HepG2 (cell line): ENCODE measurements around the gene SSC4D. TPM values are rescaled to one million over a fixed set of nuclear protein-coding genes. Genes with fewer than 3 reads are reported as not detected.

ENCODE experiments used
- CBX2 ChIP-seq, 2 experiments: fragments of 200-600 bp in 1 of 2; sonication (generic); formaldehyde crosslinking in 1 of 2; IDR thresholded peaks; 2 replicates each; pipeline versions ENCODE4 v1.7.0 to v1.8.1; 2018 to 2022; ENCODE audit warnings: low read depth in 2 of 2, low read length in 1 of 2, mild to moderate bottlenecking in 1 of 2, missing genetic modification reagents in 1 of 2
- CEBPB ChIP-seq: IDR thresholded peaks from 2 replicates; pipeline ENCODE4 v1.6.1; 2011; ENCODE audit warnings: low read depth, low read length, improper control_type of control experiment, borderline replicate concordance
- FOXK2 ChIP-seq: fragments of 450-650 bp; IDR thresholded peaks from 2 replicates; pipeline ENCODE4 v1.6.1; 2016
- GABPA ChIP-seq, 2 experiments: IDR thresholded peaks; 2 replicates each; pipeline ENCODE4 v1.6.1; 2011 to 2016; ENCODE audit warnings: low read depth in 2 of 2, low read length in 1 of 2, missing biosample characterization in 1 of 2, missing genetic modification characterization in 1 of 2
- GATAD1 ChIP-seq: IDR thresholded peaks from 2 replicates; pipeline ENCODE4 v1.6.1; 2016; ENCODE audit warnings: missing genetic modification reagents, missing compliant biosample characterization
- GLI4 ChIP-seq: sonication (generic); formaldehyde crosslinking; IDR thresholded peaks from 2 replicates; pipeline ENCODE4 v1.5.1; 2020; ENCODE audit warnings: missing genetic modification reagents, mild to moderate bottlenecking, moderate library complexity, borderline replicate concordance
- GPN1 ChIP-seq: sonication (generic); formaldehyde crosslinking; IDR thresholded peaks from 2 replicates; pipeline ENCODE4 v1.5.1; 2020; ENCODE audit warnings: missing genetic modification reagents, borderline replicate concordance
- HDAC2 ChIP-seq: sonication (generic); formaldehyde crosslinking; IDR thresholded peaks from 2 replicates; pipeline ENCODE4 v1.4.0; 2020; ENCODE audit warnings: missing genetic modification reagents
- KLF16 ChIP-seq, 2 experiments: sonication (generic) in 1 of 2; formaldehyde crosslinking in 1 of 2; IDR thresholded peaks; 2 replicates each; pipeline versions ENCODE4 v1.6.1 to v1.8.0; 2016 to 2023; ENCODE audit warnings: missing genetic modification reagents in 2 of 2, missing compliant biosample characterization in 1 of 2
- POGZ ChIP-seq: sonication (generic); formaldehyde crosslinking; IDR thresholded peaks from 2 replicates; pipeline ENCODE4 v1.4.0; 2020; ENCODE audit warnings: mild to moderate bottlenecking, missing genetic modification reagents
- RCOR2 ChIP-seq: IDR thresholded peaks from 2 replicates; pipeline ENCODE4 v1.6.1; 2016; ENCODE audit warnings: missing biosample characterization, missing genetic modification reagents
- SMAD9 ChIP-seq: sonication (generic); formaldehyde crosslinking; IDR thresholded peaks from 2 replicates; pipeline ENCODE4 v1.5.1; 2020; ENCODE audit warnings: mild to moderate bottlenecking, missing genetic modification reagents
- SMARCC2 ChIP-seq: fragments of 450-650 bp; IDR thresholded peaks from 2 replicates; pipeline ENCODE4 v1.6.1; 2017; ENCODE audit warnings: antibody characterized with exemption, mild to moderate bottlenecking
- SOX13 ChIP-seq, 3 experiments: fragments of 450-650 bp in 1 of 3; sonication (generic) in 1 of 3; formaldehyde crosslinking in 1 of 3; IDR thresholded peaks in 2 of 3; conservative IDR thresholded peaks in 1 of 3; 2 replicates each; pipeline versions ENCODE4 v1.5.0 to v1.6.1; 2016 to 2020; ENCODE audit warnings: antibody characterized with exemption in 1 of 3, mild to moderate bottlenecking in 1 of 3, missing compliant biosample characterization in 1 of 3, missing genetic modification reagents in 1 of 3, moderate library complexity in 1 of 3
- TCF12 ChIP-seq, 2 experiments: fragments of 450-650 bp in 1 of 2; sonication (generic) in 1 of 2; formaldehyde crosslinking in 1 of 2; IDR thresholded peaks; 2 replicates each; pipeline versions ENCODE4 v1.6.1 to v1.8.0; 2017 to 2022; ENCODE audit warnings: antibody characterized with exemption in 1 of 2, mild to moderate bottlenecking in 1 of 2, missing genetic modification reagents in 1 of 2, moderate library complexity in 1 of 2
- THAP11 ChIP-seq: IDR thresholded peaks from 2 replicates; pipeline ENCODE4 v1.6.1; 2016; ENCODE audit warnings: missing biosample characterization, missing genetic modification reagents
- ZBTB21 ChIP-seq: sonication (generic); formaldehyde crosslinking; IDR thresholded peaks from 2 replicates; pipeline ENCODE4 v1.4.0; 2020; ENCODE audit warnings: missing genetic modification reagents
- ZBTB26 ChIP-seq: IDR thresholded peaks from 2 replicates; pipeline ENCODE4 v1.6.1; 2016; ENCODE audit warnings: missing compliant biosample characterization, missing genetic modification reagents, borderline replicate concordance
- ZMYM2 ChIP-seq: sonication (generic); formaldehyde crosslinking; IDR thresholded peaks from 2 replicates; pipeline ENCODE4 v1.8.0; 2022; ENCODE audit warnings: mild to moderate bottlenecking, missing genetic modification reagents
- ZNF317 ChIP-seq: sonication (generic); formaldehyde crosslinking; IDR thresholded peaks from 2 replicates; pipeline ENCODE4 v1.5.0; 2020; ENCODE audit warnings: mild to moderate bottlenecking, missing genetic modification reagents
- ZNF670 ChIP-seq: sonication (generic); formaldehyde crosslinking; IDR thresholded peaks from 2 replicates; pipeline ENCODE4 v1.8.0; 2022; ENCODE audit warnings: mild to moderate bottlenecking, missing genetic modification reagents, borderline replicate concordance
- ZNF746 ChIP-seq: sonication (generic); formaldehyde crosslinking; IDR thresholded peaks from 2 replicates; pipeline ENCODE4 v1.8.0; 2022; ENCODE audit warnings: mild to moderate bottlenecking, missing genetic modification reagents
- ZNF816 ChIP-seq: sonication (generic); formaldehyde crosslinking; IDR thresholded peaks from 2 replicates; pipeline ENCODE4 v1.8.0; 2022; ENCODE audit warnings: missing genetic modification reagents, mild to moderate bottlenecking, borderline replicate concordance
- ZNF841 ChIP-seq: sonication (generic); formaldehyde crosslinking; IDR thresholded peaks from 2 replicates; pipeline ENCODE4 v1.8.1; 2023; ENCODE audit warnings: missing genetic modification reagents, borderline replicate concordance
- ZSCAN12 ChIP-seq: sonication (generic); formaldehyde crosslinking; IDR thresholded peaks from 2 replicates; pipeline ENCODE4 v1.9.0; 2021; ENCODE audit warnings: mild to moderate bottlenecking, missing genetic modification reagents
- polyA plus RNA-seq, 8 experiments: library from polyadenylated mRNA; depleted of rRNA in 3 of 8; stranded (reverse) in 7 of 8; unstranded in 1 of 8; fragments of >200 nt; fragmentation: Illumina TruSeq in 4 of 8; extraction: Trizol in 4 of 8; gene quantifications; 2 replicates each; pipeline versions ENCODE4 v1.2.1 to v1.2.3, GENCODE V29; 2011 to 2016; ENCODE audit warnings: low read depth in 4 of 8, missing spikeins in 1 of 8, mixed read lengths in 1 of 8; ENCODE audit not compliant: insufficient read depth in 1 of 8
- total RNA-seq, 5 experiments: library from RNA; depleted of rRNA; stranded (reverse); fragments of >200 nt; fragmentation: Illumina TruSeq; extraction: Trizol; gene quantifications; 2 replicates each; pipeline ENCODE4 v1.2.3, GENCODE V29; 2016; ENCODE audit warnings: low read depth in 1 of 5
- TF ChIP-seq, protein P1 (sequence below): sonication (generic); formaldehyde crosslinking; IDR thresholded peaks from 2 replicates; pipeline ENCODE4 v1.5.0; 2020; ENCODE audit warnings: mild to moderate bottlenecking, missing genetic modification reagents

Gene SSC4D
- total and polyA plus RNA-seq, 2 of the 13 experiments (the other 11 are each of a cell fraction or from before 2014, with no cell fraction given), result 33.3 to 63.8 TPM

DNA sequence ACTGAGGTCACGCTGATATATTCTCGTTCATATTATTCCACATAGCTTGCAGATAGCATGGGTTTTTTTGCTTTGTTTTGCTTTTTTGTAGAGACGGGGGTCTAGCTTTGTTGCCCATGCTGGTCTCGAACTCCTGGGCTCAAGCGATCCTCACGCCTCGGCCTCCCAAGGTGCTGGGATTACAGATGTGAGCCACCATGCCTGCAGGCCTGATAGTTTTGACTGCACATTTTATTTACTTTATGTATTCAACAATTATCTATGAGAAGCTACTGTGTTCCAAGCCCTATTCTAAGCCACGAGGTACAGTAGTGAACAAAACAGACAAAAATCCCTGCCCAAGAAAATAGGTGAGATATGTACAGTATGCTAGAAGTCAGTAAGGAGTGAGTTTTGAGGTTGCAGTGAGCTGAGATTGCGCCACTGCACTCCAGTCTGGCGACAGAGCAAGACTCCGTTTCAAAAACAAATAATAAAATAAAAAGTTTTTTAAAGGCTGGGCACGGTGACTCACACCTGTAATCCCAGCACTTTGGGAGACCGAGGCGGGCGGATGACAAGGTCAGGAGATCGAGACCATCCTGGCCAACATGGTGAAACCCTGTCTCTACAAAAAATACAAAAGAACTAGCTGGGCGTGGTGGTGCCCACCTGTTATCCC lies 49.4 kb downstream of the SSC4D start (continued):
- no peak for TF ChIP-seq GATAD1 (CRISPR knock-in tag)
- no peak for TF ChIP-seq POGZ (CRISPR knock-in tag)
- TF ChIP-seq ZNF746 (CRISPR knock-in tag), result no peak
- TF ChIP-seq ZBTB21, result peak; percentile 26; the same call in 1 of the 2 replicates
- TF ChIP-seq SMARCC2, result no peak
- no peak for TF ChIP-seq ZNF317 (CRISPR knock-in tag)
- TF ChIP-seq, protein P1, sequence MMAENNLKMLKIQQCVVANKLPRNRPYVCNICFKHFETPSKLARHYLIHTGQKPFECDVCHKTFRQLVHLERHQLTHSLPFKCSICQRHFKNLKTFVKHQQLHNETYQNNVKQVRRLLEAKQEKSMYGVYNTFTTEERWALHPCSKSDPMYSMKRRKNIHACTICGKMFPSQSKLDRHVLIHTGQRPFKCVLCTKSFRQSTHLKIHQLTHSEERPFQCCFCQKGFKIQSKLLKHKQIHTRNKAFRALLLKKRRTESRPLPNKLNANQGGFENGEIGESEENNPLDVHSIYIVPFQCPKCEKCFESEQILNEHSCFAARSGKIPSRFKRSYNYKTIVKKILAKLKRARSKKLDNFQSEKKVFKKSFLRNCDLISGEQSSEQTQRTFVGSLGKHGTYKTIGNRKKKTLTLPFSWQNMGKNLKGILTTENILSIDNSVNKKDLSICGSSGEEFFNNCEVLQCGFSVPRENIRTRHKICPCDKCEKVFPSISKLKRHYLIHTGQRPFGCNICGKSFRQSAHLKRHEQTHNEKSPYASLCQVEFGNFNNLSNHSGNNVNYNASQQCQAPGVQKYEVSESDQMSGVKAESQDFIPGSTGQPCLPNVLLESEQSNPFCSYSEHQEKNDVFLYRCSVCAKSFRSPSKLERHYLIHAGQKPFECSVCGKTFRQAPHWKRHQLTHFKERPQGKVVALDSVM (CRISPR knock-in tag), result peak; percentile 96
- TF ChIP-seq GPN1, result no peak
- TF ChIP-seq ZMYM2 (CRISPR knock-in tag), result peak; percentile 92
- no peak for TF ChIP-seq SOX13 (IDR thresholded peaks at IDR 0.05)
- TF ChIP-seq SOX13 (CRISPR knock-in tag; conservative IDR thresholded peaks at IDR 0.05 in 1 of 2, IDR thresholded peaks at IDR 0.05 in 1 of 2), result no peak
- TF ChIP-seq ZNF816 (CRISPR knock-in tag), result no peak
- no peak for TF ChIP-seq FOXK2
- no peak for TF ChIP-seq HDAC2 (CRISPR knock-in tag)
- no peak for TF ChIP-seq CBX2 (IDR thresholded peaks at IDR 0.05; ENCODE audit: low read depth, low read length)
- TF ChIP-seq CBX2 (CRISPR knock-in tag; IDR thresholded peaks at IDR 0.05; ENCODE audit: low read depth), result no peak
- TF ChIP-seq ZSCAN12 (CRISPR knock-in tag), result no peak
- peak; percentile 25; the same call in 1 of the 2 replicates for TF ChIP-seq RCOR2 (CRISPR knock-in tag)
- no peak for TF ChIP-seq TCF12 (IDR thresholded peaks at IDR 0.05)
- no peak for TF ChIP-seq TCF12 (CRISPR knock-in tag; IDR thresholded peaks at IDR 0.05)
- no peak for TF ChIP-seq ZBTB26 (CRISPR knock-in tag)
- TF ChIP-seq ZNF841, result no peak
- no peak for TF ChIP-seq SMAD9 (CRISPR knock-in tag)
- TF ChIP-seq CEBPB, result peak; percentile 86
- no peak for TF ChIP-seq ZNF670 (CRISPR knock-in tag)
- 0 out of 2 replicates have a peak, but pooled peaks have one; percentile 23 for TF ChIP-seq GLI4 (CRISPR knock-in tag)
- TF ChIP-seq GABPA (IDR thresholded peaks at IDR 0.05; ENCODE audit: low read depth, low read length), result no peak
- no peak for TF ChIP-seq GABPA (CRISPR knock-in tag; IDR thresholded peaks at IDR 0.05; ENCODE audit: low read depth)
- no peak for TF ChIP-seq KLF16 (CRISPR knock-in tag; IDR thresholded peaks at IDR 0.05)
- TF ChIP-seq THAP11 (CRISPR knock-in tag), result 0 out of 2 replicates have a peak, but pooled peaks have one; percentile 14
